Activated naive CD4-positive, alpha-beta T cell treated with anti-CD3 and anti-CD28 coated beads, Interleukin-2, amount 10 ng/mL, durations not matched to agents 7 days and 5 days (primary cell): ENCODE results near the gene OSTM1.
"Not testable (repeated sequence)": the region's sequence is repeated elsewhere in the genome, so short reads cannot be mapped to it uniquely, and the experiment has no call there.

Source experiments
- CTCF ChIA-PET: fragments of 350-600 bp; sonication (Branson Sonifier 250); formaldehyde crosslinking; loops from one replicate; lab custom pipeline; 2021; ENCODE audit warnings: antibody characterized with exemption; lab: Charles Lee
- DNase-seq: peaks from one replicate; pipeline ENCODE4 v3.0.0-alpha.2; 2020
- H3K27ac Mint-ChIP-seq: one replicate; pipeline ENCODE4 v1.8.0; 2021; ENCODE audit warnings: mild to moderate bottlenecking, moderate library complexity, mixed read lengths
- H3K27me3 Mint-ChIP-seq: one replicate; pipeline ENCODE4 v1.8.0; 2021; ENCODE audit warnings: mild to moderate bottlenecking, mixed read lengths
- H3K36me3 Mint-ChIP-seq: one replicate; pipeline ENCODE4 v1.8.0; 2021; ENCODE audit warnings: mixed read lengths
- H3K4me1 Mint-ChIP-seq: one replicate; pipeline ENCODE4 v1.8.0; 2021; ENCODE audit warnings: mixed read lengths
- H3K4me3 Mint-ChIP-seq: one replicate; pipeline ENCODE4 v1.8.0; 2021; ENCODE audit warnings: mild to moderate bottlenecking, moderate library complexity, mixed read lengths
- H3K9me3 Mint-ChIP-seq: one replicate; pipeline ENCODE4 v1.8.0; 2021; ENCODE audit warnings: mixed read lengths

The OSTM1 gene

GRCh38 chr6:108027056-108027455 is 47.5 kb downstream of the OSTM1 start:
- no peaks in the 10 kb centered on the region for H3K9me3 Mint-ChIP-seq
- H3K4me1 Mint-ChIP-seq, result no peaks in the 10 kb centered on the region
- H3K27me3 Mint-ChIP-seq, result no peaks in the 10 kb centered on the region
- no peak overlapping the region for H3K4me3 Mint-ChIP-seq
- H3K36me3 Mint-ChIP-seq, result no peaks in the 10 kb centered on the region
- H3K27ac Mint-ChIP-seq, result no peak overlapping the region
- CTCF ChIA-PET, result no interaction called here
- no peak for DNase-seq

GRCh38 chr6:108024427-108025073 is 50.0 kb downstream of the OSTM1 start:
- H3K27me3 Mint-ChIP-seq, result peaks cover under 1% of the 10 kb centered on the region
- no peaks in the 10 kb centered on the region for H3K36me3 Mint-ChIP-seq
- H3K9me3 Mint-ChIP-seq, result no peaks in the 10 kb centered on the region
- H3K27ac Mint-ChIP-seq, result no peak overlapping the region
- no peaks in the 10 kb centered on the region for H3K4me1 Mint-ChIP-seq
- DNase-seq, result no peak
- H3K4me3 Mint-ChIP-seq, result no peak overlapping the region
- CTCF ChIA-PET, result no interaction called here

GRCh38 chr6:108020472-108021116 is 53.9 kb downstream of the OSTM1 start:
- no peaks in the 10 kb centered on the region for H3K36me3 Mint-ChIP-seq
- H3K4me1 Mint-ChIP-seq, result no peaks in the 10 kb centered on the region
- H3K27ac Mint-ChIP-seq, result no peak overlapping the region
- H3K9me3 Mint-ChIP-seq, result peaks cover 3% of the 10 kb centered on the region
- H3K27me3 Mint-ChIP-seq, result peaks cover 5% of the 10 kb centered on the region
- H3K4me3 Mint-ChIP-seq, result no peak overlapping the region
- CTCF ChIA-PET, result no interaction called here
- no peak for DNase-seq

DNA sequence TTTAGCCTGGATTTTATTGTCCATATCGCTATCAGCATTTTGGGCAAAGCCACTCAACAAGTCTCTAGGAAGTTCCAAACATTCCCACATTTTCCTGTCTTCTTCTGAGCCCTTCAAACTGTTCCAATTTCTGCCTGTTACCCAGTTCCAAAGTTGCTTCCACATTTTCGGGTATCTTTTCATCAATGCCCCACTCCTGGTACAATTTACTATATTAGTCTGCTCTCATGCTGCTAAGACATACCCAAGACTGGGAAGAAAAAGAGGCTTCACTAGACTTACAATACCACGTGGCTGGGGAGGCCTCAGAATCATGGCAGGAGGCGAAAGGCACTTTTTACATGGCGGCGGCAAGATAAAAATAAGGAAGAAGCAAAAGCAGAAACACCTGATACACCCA is 58.3 kb downstream of the OSTM1 start:
- DNase-seq, H3K27me3 Mint-ChIP-seq, CTCF ChIA-PET, H3K4me1 Mint-ChIP-seq, H3K9me3 Mint-ChIP-seq, H3K4me3 Mint-ChIP-seq, H3K36me3 Mint-ChIP-seq, H3K27ac Mint-ChIP-seq: not testable (repeated sequence)

DNA sequence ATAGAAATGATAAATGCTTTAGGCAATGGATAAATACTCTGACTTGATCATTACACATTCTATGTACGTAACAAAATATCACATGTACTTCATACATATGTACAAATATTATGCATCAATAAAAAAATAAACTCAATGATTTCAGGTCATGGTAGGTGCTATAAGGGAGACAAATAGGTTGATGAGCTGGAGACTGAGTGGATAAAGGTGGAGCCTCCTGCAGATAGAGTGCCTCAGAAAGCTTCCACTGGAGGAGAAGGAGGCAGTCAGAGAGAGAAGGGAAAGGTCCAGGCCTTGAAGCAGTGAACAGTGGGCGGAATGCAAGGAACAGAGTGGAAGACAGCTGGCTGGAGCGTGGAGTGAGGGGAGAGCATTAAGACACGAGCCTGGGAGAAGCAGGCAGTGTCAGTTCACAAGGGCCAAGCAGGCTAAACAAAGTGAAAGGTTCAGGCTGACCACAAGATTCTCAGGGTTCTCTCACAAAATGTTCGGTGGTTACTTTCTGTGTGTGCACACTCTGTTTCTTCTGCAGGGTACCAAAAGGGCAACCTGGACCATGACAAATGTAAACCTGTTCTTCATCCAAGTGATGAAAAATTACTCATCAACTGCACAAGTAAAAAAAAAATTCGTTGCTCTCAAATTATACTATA is 60.6 kb downstream of the OSTM1 start:
- Mint-ChIP-seq H3K9me3 (peaks cover 14% of the 10 kb centered on the region), H3K36me3 (no peaks in the 10 kb centered on the region), H3K4me1 (no peaks in the 10 kb centered on the region), H3K27ac (no peak overlapping the region), H3K27me3 (no peaks in the 10 kb centered on the region), H3K4me3 (no peak overlapping the region)
- DNase-seq, result no peak
- CTCF ChIA-PET, result interaction anchor here (0.6 kb wide), 1 partner anchor 147 kb away, joined by 3 read pairs; no protein-coding TSS in a partner anchor

DNA sequence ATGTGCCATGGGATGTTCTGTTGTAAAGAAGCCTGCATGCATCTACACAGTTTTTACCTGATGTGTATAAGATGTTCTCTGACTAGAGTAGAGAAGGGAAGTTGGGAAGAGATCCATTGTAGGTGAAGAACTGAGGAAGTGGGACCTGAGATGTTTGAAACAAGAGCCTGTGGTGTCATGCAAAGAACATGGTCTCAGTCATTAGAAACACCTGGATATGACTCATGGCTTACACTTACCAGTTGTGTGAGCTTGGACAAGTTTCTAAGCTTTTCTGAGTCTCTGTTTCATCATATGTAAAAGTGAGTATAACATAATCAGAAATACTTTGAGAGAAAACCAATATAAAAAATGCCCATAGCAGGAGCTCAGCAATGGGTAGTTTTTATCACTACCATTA is 64.6 kb downstream of the OSTM1 start:
- Mint-ChIP-seq H3K36me3 (no peaks in the 10 kb centered on the region), H3K4me1 (no peaks in the 10 kb centered on the region), H3K4me3 (no peak overlapping the region), H3K27me3 (no peaks in the 10 kb centered on the region), H3K27ac (no peak overlapping the region), H3K9me3 (peaks cover 13% of the 10 kb centered on the region)
- CTCF ChIA-PET, result no interaction called here
- no peak for DNase-seq

DNA sequence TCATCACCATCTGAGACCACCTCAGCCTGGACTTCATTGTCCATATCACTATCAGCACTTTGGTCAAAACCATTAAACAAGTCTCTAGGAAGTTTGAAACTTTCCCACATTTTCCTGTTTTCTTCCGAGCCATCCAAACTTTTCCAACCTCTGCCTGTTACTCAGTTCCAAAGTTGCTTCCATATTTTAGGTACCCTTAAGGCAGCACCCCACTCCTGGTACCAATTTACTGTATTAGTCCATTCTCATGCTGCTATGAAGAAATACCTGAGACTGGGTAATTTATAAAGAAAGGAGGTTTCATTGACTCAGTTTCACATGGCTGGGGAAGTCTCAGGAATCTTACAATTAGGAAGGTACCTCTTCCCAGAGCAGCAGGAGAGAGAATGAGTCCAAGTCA is 65.3 kb downstream of the OSTM1 start:
- H3K4me3 Mint-ChIP-seq, H3K36me3 Mint-ChIP-seq, DNase-seq, CTCF ChIA-PET, H3K27ac Mint-ChIP-seq, H3K4me1 Mint-ChIP-seq, H3K27me3 Mint-ChIP-seq: not testable (repeated sequence)
- peaks cover 13% of the 10 kb centered on the region for H3K9me3 Mint-ChIP-seq

GRCh38 chr6:108008363-108008762 is 66.2 kb downstream of the OSTM1 start:
- H3K27me3 Mint-ChIP-seq, result peaks cover 4% of the 10 kb centered on the region
- no peaks in the 10 kb centered on the region for H3K4me1 Mint-ChIP-seq
- H3K36me3 Mint-ChIP-seq, result no peaks in the 10 kb centered on the region
- no peak overlapping the region for H3K27ac Mint-ChIP-seq
- H3K9me3 Mint-ChIP-seq, result peaks cover 13% of the 10 kb centered on the region
- H3K4me3 Mint-ChIP-seq, result no peak overlapping the region
- CTCF ChIA-PET, result no interaction called here
- DNase-seq, result no peak

DNA sequence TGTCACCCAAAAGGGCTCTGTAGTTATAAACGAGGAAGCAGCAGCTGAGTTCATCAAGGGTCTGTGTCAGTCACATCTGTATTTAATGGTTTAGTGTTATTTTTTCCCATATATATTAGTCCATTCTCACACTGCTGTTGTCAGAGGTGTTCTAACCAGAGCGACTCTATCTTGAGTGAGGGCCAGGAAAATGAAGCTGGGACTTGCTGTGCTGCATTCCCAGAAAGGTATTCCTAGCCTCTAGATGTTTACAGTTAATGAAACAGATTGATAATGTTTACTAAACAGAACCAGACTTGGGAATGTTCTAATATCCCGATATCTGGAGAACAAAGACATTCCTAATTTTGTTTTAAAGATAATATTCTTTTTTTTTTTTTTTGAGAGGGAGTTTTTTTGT is 68.6 kb downstream of the OSTM1 start:
- H3K4me1 Mint-ChIP-seq, result no peaks in the 10 kb centered on the region
- no peak overlapping the region for H3K27ac Mint-ChIP-seq
- DNase-seq, result no peak
- H3K36me3 Mint-ChIP-seq, result no peaks in the 10 kb centered on the region
- H3K27me3 Mint-ChIP-seq, result peaks cover 4% of the 10 kb centered on the region
- CTCF ChIA-PET, result no interaction called here
- peaks cover 13% of the 10 kb centered on the region for H3K9me3 Mint-ChIP-seq
- no peak overlapping the region for H3K4me3 Mint-ChIP-seq

DNA sequence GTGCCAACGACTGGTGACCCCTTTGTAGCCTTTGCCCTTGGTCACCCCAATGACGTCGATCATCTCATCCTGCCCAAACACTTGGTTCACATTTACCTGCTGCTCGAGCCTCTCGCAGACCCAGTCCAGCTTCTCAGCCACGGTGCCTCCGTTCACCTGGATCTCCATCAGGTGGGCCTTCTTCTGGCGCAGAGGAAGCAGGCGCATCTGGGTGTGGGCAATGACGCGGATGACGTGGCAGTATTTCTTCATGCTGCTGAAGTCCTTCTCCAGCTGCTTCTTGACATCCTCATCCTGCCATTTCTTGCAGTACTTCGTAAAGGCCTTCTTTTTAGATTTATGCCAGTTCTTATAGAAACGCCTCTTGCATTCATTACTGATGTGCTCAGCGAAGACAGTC is 69.7 kb downstream of the OSTM1 start:
- CTCF ChIA-PET, result no interaction called here
- no peak overlapping the region for H3K4me3 Mint-ChIP-seq
- H3K36me3 Mint-ChIP-seq, result no peaks in the 10 kb centered on the region
- H3K27me3 Mint-ChIP-seq, result peaks cover 4% of the 10 kb centered on the region
- peaks cover 12% of the 10 kb centered on the region for H3K9me3 Mint-ChIP-seq
- no peak overlapping the region for H3K27ac Mint-ChIP-seq
- no peak for DNase-seq
- H3K4me1 Mint-ChIP-seq, result no peaks in the 10 kb centered on the region

DNA sequence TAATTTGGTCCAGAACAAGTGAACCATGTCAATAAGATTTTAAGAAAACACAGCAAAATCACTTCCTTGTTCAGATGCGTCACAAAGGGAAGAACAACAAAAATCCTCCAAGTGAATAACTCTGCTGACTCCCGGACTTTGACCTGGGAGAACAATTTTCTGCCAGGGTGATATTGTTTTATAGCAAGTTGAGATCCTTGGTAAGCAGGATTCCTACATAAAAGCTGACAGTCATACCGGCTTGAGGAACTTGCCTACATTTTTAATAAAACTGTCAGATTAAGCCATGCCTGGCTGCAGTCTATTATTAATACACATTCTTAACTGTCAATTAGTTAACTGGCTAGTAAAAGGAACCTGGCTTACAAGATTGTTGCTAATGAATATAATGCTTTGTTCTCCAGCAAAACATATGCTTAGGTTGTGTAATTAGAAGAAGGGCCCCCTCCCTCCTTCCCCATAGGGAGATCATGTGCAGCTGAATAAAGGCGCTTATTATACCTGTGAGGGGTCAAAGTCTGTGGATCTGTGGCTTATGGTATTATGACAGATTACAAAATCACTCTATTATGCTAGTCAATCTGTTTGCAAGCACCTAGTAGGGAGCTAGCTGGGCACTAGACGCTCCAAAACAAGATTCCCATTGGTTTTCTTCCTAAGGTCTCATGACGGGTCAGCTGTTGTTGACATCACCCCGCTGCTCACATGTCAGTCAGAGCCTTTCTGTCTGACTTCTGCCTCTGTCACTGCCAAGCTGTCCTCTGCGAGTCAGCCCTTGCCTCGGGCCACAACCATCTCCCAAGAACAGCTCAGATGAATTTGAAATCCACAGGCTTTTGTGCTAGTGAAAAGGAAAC is 71.9 kb downstream of the OSTM1 start:
- H3K27ac Mint-ChIP-seq, result no peak overlapping the region
- peaks cover 4% of the 10 kb centered on the region for H3K27me3 Mint-ChIP-seq
- H3K4me1 Mint-ChIP-seq, result no peaks in the 10 kb centered on the region
- DNase-seq, result no peak
- H3K4me3 Mint-ChIP-seq, result no peak overlapping the region
- CTCF ChIA-PET, result no interaction called here
- H3K36me3 Mint-ChIP-seq, result no peaks in the 10 kb centered on the region
- H3K9me3 Mint-ChIP-seq, result no peaks in the 10 kb centered on the region

DNA sequence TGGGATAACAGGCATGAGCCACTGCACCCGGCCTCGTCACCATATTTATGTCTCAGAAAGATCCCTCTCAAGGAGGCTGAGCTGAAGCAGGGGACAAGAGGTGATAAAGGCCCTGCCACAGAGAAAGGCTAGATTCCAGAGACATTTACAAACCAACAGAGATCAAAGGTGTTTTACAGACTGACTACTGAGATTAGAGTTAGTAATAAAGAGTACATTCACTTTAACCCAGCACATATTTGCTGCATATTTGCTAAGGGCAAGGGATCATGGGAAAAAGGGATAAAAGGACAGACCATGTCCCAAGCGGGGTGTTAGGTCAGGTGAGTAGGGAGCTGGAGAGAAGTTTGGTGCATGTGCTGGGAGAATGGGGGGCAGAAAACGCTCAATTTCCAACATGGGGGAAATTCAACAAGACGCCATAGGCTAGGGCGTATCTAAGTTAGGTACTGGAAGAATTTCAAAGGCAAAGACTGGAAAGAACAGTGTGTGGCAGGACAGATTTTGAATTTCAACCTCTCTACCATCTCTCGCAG is 72.8 kb downstream of the OSTM1 start:
- no peak overlapping the region for H3K4me3 Mint-ChIP-seq

GRCh38 chr6:108000259-108000658 is 74.3 kb downstream of the OSTM1 start:
- H3K36me3 Mint-ChIP-seq, DNase-seq, H3K27me3 Mint-ChIP-seq, H3K4me1 Mint-ChIP-seq, H3K9me3 Mint-ChIP-seq, CTCF ChIA-PET, H3K4me3 Mint-ChIP-seq, H3K27ac Mint-ChIP-seq: not testable (repeated sequence)

More for the DNA sequence above, 72.8 kb downstream of the OSTM1 start:
- no peaks in the 10 kb centered on the region for H3K9me3 Mint-ChIP-seq
- no peaks in the 10 kb centered on the region for H3K36me3 Mint-ChIP-seq
- H3K27ac Mint-ChIP-seq, result no peak overlapping the region
- DNase-seq, result no peak
- H3K4me1 Mint-ChIP-seq, result no peaks in the 10 kb centered on the region
- H3K27me3 Mint-ChIP-seq, result peaks cover 4% of the 10 kb centered on the region
- CTCF ChIA-PET, result no interaction called here

DNA sequence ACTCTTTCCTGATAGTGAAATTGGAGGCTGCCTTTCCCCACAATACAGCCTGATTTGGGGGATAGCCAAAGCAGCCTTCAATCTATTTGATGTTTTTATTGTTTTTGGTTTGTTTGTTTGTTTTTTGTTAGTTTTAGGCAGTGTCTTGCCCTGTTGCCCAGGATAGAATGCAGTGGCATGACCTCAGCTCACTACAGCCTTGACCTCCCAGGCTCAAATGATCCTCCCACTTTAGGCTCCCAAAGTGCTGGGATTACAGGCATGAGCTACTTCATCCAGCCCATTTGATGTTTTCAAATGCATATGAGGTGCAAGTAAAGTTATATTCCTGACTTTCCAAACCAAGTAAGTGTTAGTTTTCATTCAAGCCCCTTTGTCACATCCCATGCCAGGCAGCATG is 75.2 kb downstream of the OSTM1 start:
- H3K4me3 Mint-ChIP-seq, result no peak overlapping the region
- H3K27me3 Mint-ChIP-seq, result peaks cover 6% of the 10 kb centered on the region
- H3K27ac Mint-ChIP-seq, result no peak overlapping the region
- CTCF ChIA-PET, result no interaction called here
- DNase-seq, result no peak
- H3K36me3 Mint-ChIP-seq, result no peaks in the 10 kb centered on the region
- no peaks in the 10 kb centered on the region for H3K9me3 Mint-ChIP-seq
- H3K4me1 Mint-ChIP-seq, result no peaks in the 10 kb centered on the region
